Measurements from ENCODE around the gene FCHO2.

FCHO2 gene, protein sequence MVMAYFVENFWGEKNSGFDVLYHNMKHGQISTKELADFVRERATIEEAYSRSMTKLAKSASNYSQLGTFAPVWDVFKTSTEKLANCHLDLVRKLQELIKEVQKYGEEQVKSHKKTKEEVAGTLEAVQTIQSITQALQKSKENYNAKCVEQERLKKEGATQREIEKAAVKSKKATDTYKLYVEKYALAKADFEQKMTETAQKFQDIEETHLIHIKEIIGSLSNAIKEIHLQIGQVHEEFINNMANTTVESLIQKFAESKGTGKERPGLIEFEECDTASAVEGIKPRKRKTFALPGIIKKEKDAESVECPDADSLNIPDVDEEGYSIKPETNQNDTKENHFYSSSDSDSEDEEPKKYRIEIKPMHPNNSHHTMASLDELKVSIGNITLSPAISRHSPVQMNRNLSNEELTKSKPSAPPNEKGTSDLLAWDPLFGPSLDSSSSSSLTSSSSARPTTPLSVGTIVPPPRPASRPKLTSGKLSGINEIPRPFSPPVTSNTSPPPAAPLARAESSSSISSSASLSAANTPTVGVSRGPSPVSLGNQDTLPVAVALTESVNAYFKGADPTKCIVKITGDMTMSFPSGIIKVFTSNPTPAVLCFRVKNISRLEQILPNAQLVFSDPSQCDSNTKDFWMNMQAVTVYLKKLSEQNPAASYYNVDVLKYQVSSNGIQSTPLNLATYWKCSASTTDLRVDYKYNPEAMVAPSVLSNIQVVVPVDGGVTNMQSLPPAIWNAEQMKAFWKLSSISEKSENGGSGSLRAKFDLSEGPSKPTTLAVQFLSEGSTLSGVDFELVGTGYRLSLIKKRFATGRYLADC

GRCh38 chr5:72955768-72956323 is at the start of gene FCHO2:
TSS of gene FCHO2 (plus strand) at chr5:72956041. CDS start at chr5:72956097, 56 bp downstream.
- Mint-ChIP-seq H3K36me3 (ENCODE audit: low read depth) (peaks cover 3% of the 10 kb centered on the region), H3K27ac (peak within 1 kb of the TSS; percentile 93 to 99 (median 99)), H3K4me1 (peaks cover 28% of the 10 kb centered on the region), H3K4me3 (peak within 1 kb of the TSS; percentile 95 to 99 (median 97)), H3K27me3 (ENCODE audit: low read depth) (no peaks in the 10 kb centered on the region), H3K9me3 (no peaks in the 10 kb centered on the region)
- TF ChIP-seq CTCF (IDR thresholded peaks at IDR 0.05; ENCODE audit: unreplicated experiment in 3 of 3) = peak; percentile 77 to 87 (median 78)

DNA sequence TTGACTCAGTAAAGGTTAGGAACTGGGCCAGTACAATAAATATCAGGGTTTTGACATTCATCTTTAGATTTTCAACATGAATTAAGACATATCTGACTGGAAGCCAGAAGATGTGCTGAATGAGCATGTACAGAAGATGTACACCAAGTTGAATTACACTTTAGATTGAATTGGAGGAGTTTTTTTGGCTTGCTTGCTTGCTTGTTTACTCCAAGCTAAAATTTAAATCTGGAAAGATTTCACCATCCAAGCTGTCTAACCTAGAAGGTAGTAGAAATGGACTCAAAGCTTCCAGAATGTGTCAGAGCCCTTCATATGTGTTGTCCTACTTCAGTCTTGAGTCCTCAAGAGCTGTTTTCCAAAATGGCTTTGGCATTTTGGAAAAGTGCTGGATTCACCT is 49.0 kb upstream of the FCHO2 start:
- Mint-ChIP-seq H3K27ac (no peak overlapping the region), H3K4me1 (no peaks in the 10 kb centered on the region), H3K4me3 (no peak overlapping the region), H3K36me3 (ENCODE audit: low read depth) (peaks cover 77% of the 10 kb centered on the region), H3K27me3 (ENCODE audit: low read depth) (no peaks in the 10 kb centered on the region), H3K9me3 (no peaks in the 10 kb centered on the region)
- TF ChIP-seq CTCF (IDR thresholded peaks at IDR 0.05; ENCODE audit: unreplicated experiment in 3 of 3) = no peak

DNA sequence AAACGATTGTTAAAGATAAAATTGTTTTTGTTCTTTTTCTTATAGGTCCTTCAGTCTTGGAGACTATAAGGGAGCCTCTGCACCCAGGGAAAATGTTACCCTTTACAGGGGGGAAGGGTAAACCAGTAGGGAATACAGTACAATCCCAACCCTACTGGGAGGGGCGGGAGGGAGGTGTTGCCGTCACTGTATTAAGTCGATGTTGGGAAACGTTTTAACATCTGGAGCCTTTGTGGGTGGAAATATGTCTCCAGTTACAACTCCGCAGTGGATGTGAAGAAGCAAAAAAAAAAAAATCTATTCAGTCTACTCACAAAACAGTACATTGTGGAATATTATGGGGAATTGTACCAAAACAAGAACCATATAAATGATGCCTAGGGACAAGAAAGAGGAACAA is 47.2 kb upstream of the FCHO2 start:
- Mint-ChIP-seq H3K4me1 (no peaks in the 10 kb centered on the region), H3K36me3 (ENCODE audit: low read depth) (peaks cover 62% of the 10 kb centered on the region), H3K9me3 (no peaks in the 10 kb centered on the region), H3K4me3 (no peak overlapping the region), H3K27ac (no peak overlapping the region), H3K27me3 (ENCODE audit: low read depth) (no peaks in the 10 kb centered on the region)
- TF ChIP-seq CTCF (IDR thresholded peaks at IDR 0.05; ENCODE audit: unreplicated experiment in 3 of 3) = no peak

DNA sequence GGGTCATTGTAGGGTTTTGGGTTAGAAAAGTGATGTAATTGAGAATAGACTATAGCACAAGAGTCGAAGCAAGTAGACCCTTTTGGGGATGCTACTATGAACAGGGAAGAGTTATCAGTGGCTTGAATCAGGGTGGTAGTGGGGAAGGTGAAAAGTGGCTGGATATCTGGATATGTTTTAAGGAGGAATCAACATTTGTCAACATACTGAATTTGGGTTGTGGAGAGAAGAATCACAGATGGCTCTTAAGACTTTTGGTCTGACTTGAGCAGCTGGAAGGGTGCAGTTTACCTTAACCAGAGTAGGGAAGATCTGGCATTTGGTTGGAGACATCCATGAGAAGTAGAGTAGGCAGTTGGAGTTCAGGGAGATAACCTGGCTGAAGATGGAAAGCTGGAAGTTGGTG is 38.5 kb upstream of the FCHO2 start:
- Mint-ChIP-seq H3K4me1 (no peaks in the 10 kb centered on the region), H3K4me3 (no peak overlapping the region), H3K27ac (no peak overlapping the region), H3K27me3 (ENCODE audit: low read depth) (no peaks in the 10 kb centered on the region), H3K36me3 (ENCODE audit: low read depth) (peaks cover 4% of the 10 kb centered on the region), H3K9me3 (no peaks in the 10 kb centered on the region)
- no peak for TF ChIP-seq CTCF (IDR thresholded peaks at IDR 0.05; ENCODE audit: unreplicated experiment in 3 of 3)

DNA sequence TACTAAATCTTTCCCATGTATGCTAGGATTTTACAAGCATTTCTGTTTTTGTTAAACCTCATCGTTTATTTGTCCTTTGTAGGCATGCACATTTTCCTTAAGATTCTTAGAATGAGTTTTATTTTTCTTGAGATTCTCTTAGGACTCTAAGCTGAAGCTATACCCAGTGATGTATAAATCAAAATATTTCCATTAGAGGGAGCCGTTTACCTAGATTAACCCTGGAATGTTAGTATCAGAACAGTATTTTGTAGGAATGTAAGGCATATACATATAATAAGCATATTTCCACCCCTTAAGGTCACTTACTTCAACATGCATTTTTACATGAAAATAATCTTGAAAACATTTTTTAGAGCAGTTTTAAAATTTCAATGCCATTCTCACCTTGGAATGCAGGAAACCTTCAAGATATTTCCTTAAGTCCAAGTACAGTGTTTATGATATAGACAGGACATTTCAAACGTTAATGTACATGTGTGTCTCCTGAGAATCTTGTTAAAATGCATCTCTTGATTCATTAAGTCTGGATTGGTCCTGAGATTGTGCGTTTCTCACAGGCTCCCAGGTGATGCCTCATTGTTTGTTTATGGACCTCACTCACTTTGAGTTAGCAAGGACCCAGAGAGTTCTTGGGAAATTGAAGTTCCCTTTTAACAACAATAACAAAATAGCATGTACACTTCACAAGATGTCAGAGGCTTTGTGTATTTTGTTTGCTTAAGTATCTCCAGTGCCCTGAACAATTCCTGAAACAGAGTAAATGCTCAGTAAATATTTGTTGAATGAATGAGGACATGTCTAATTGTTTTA is 34.9 kb upstream of the FCHO2 start:
- H3K27ac Mint-ChIP-seq = no peak overlapping the region
- peak in 2 of 3 experiments; percentile 17 to 49 for TF ChIP-seq CTCF (IDR thresholded peaks at IDR 0.05; ENCODE audit: unreplicated experiment in 3 of 3)
- no peaks in the 10 kb centered on the region for H3K9me3 Mint-ChIP-seq
- no peaks in the 10 kb centered on the region for H3K36me3 Mint-ChIP-seq (ENCODE audit: low read depth)
- H3K4me1 Mint-ChIP-seq = no peaks in the 10 kb centered on the region
- H3K27me3 Mint-ChIP-seq (ENCODE audit: low read depth) = no peaks in the 10 kb centered on the region
- no peak overlapping the region for H3K4me3 Mint-ChIP-seq

Measured in nephron (organoid).